GM18526 (cell line): ENCODE data around the gene REXO4.

Experiments used
- POLR2A ChIP-seq: IDR thresholded peaks from 3 replicates; pipeline ENCODE4 v1.6.1; 2011; ENCODE audit not compliant: insufficient read length; ENCODE audit errors: extremely low read depth

The REXO4 gene

GRCh38 chr9:133430244-133430643, 12.4 kb upstream of the REXO4 start:
- TF ChIP-seq POLR2A, result no peak

DNA sequence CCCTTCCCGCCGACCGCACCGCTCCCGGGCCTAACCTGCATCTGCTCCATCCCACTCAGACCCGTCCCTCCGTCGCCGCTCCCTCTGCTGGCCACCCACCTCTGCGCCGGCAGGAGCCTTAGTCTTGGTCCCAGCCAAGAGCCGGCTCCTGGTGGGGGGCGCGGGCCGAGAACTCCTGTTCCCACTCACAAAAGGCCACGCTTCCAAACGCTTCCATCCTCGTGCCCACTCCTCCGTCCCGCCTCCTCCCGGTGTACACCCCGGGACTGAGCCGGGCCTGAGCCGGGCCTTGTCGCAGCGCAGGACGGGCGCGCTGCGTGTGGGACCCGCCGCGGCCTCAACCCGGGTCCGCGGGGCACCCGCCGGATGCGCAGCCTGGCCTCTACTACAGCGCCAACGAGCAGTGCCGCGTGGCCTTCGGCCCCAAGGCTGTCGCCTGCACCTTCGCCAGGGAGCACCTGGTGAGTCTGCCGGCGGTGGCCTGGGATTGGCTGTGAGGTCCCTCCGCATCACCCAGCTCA, 11.9 kb upstream of the REXO4 start:
- no peak for TF ChIP-seq POLR2A

- TF ChIP-seq POLR2A, result no peak
Observed at GRCh38 chr9:133429214-133429613, 11.4 kb upstream of the REXO4 start.

DNA sequence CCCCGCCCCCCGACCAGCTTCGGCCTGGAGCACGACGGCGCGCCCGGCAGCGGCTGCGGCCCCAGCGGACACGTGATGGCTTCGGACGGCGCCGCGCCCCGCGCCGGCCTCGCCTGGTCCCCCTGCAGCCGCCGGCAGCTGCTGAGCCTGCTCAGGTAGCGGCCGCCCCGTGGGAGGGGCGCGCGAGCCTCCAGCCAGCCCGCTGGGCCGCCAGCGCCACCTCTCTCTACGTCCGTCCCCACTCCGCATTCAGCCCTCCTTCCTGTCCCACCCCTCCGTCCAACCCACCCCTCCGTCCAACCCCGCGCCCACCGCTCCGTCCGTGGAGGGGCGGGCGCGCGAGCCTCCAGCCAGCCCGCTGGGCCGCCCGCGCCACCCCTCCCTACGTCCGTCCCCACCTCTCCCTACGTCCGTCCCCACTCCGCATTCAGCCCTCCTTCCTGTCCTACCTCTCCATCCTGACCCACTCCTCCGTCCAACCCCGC, 10.8 kb upstream of the REXO4 start:
- no peak for TF ChIP-seq POLR2A

DNA sequence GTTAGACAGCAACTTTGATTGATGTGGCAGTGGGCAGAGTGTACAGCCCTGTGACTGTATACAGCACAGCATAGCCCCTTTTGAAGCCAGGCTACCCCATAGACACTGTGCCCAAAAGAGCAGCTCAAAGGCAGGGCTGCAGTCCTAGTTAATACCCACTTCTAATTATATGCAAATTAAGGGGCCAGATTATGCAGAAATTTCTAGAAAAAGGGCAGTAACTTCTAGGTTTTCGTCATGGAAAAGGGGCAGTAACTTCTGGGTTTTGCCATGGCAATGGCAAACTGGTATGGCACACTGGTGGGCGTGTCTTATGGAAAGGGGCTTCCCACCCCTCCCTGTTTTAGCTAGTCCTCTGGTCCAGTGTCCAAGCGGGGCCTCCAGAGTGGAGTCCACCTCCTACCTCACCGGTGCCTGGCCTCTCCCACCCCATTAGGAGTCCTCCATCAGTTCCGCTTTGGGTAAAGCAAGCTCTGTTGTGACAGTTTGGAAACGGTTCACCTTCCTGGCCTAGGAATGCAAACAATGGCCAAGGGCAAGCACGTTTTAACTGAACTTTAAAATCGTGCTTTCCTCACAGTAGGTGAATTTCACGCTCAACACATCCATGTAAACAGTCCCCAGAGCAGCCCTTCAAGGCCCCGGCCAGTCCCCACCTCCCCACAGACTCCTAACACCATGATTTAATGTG, 10.0 kb upstream of the REXO4 start:
- TF ChIP-seq POLR2A, result no peak

GRCh38 chr9:133426011-133426410, 8.2 kb upstream of the REXO4 start:
- TF ChIP-seq POLR2A, result no peak

GRCh38 chr9:133425049-133425632, 7.3 kb upstream of the REXO4 start:
- no peak for TF ChIP-seq POLR2A

DNA sequence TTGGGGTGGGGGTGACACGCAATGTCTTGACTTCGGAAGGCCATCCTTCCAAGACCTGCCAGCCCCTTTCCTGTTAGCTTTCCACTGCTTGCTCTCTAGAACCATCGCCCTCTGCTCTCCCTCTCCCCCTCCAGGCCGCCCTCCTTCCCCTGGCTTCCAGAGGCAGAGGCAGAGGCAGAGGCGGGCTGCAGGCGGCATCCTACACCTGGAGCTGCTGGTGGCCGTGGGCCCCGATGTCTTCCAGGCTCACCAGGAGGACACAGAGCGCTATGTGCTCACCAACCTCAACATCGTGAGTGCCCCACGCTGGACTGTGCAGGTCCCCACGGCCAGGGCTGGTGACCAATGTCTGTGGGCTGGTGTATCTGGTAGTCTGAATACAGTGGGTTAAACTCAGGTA, 6.4 kb upstream of the REXO4 start:
- no peak for TF ChIP-seq POLR2A

- no peak for TF ChIP-seq POLR2A
Observed at GRCh38 chr9:133423216-133423615, 5.4 kb upstream of the REXO4 start.

DNA sequence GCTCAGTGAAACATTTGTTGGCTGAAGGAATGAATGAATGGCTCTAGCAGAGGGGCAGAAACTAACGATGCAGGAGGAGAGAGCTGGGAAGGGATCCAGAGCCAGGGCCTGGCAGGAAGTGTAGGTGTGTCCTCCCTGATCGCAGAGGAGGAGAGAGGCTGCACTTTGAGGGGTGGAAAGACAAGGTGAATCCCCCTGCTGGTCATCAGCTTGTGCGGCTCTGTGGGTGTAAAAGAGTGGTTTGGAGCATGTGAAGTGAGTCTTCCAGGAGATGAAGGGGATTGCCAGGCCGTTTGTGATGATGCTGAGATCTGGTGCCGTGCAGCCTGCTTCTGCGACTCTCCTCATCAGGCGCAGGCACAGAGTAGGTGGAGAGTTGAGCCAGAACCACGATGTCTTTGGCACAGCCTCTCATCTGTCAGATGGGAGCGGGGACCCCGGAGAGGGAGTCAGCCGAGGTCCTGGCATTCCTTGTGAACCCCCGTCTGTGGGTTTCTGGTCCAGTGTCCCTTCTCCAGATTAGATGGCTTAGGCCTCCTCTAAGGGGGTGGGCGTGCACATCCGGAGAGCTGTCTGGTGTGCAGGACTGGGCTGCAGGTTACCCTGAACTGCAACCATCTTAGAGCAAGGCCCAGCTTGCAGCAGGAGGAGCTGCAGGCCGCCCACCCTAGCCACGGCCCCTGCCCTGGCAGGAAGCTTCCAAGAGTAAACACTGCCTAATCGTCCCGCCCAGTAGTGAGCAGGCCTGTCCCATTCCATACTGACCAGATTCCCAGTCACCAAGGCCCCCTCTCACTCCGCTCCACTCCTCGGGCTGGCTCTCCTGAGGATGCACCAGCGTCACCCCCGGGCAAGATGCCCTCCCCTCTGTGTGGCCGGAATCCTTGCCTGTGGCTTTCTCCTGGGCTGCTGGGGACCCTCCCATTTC, 4.1 kb upstream of the REXO4 start, which contains the start of gene ADAMTS13:
Gene ADAMTS13 (plus strand): TSS at position 753 of the 928 bp plus-strand sequence. CDS start 77 bp downstream, at position 830.
- TF ChIP-seq POLR2A, result no peak

DNA sequence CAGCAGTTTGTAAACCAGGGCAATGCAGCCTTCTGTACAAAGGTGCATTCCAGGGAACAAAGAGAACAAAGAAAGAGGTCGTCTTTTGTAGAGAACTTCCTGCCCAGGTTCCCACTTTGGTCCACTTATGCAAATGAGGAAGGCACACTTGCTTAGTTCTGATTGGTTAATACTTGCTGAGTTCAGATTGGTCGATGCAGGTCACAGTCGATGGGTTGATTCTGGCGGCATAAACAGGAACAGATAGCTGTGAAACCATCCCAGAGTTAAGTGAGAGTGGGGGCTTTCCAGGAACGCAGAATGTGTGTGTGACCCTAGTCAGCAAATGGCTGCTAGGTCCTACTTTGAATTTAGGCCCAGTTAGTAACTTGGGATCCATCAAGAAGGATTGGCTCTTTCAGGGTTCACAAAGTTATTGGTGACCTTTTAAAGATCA, 2.6 kb upstream of the REXO4 start:
- peak; percentile 38 for TF ChIP-seq POLR2A

DNA sequence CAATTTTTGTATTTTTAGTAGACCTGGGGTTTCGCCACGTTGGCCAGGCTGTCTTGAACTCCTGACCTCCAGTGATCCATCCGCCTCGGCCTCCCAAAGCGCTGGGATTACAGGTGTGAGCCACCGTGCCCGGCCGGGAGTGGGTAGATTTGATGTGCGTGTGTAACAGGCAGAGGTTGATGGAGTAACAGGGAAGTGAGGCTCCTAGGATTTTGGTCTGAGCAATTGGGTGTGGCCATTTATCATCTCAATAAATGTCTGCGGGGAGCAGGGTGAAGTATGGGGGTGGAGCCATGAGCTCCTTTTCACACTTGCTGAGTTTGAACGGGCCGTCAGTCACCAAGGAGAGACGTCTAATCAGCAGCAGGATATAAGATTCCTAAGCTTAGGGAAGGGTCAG, 1.2 kb upstream of the REXO4 start:
- TF ChIP-seq POLR2A, result no peak

DNA sequence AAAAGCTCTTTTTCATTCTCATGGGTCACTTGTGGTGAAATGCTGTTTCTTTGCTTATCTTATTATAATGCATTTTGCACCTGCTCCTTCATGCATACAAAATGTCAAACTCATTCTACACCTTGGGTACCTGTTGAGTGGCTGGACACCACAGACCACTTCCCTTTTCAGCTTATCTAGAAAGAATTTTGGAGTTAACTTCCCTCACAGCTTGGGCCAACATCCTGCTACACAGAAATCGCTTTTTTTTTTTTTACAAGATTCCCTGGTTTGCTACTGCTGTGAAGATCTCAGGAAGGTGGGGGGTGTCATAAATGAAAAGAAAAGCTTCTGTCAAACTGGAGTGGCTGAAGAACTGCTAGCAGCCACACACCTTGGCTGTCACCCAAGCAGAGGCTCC, 2.6 kb downstream of the REXO4 start:
- no peak for TF ChIP-seq POLR2A

GRCh38 chr9:133408042-133408441, 9.8 kb downstream of the REXO4 start:
- no peak for TF ChIP-seq POLR2A
